Lower lobe of right lung (tissue), 2 donors: ENCODE data around the gene MRTFA. TPM values are rescaled to one million over a fixed set of nuclear protein-coding genes. Genes with fewer than 3 reads are reported as not detected.

Experiments used
- ATAC-seq, 2 donors: fragments of 200-7000 bp; cut with Tn5 transposase; one replicate each; pipeline ENCODE4 v1.9.1; 2020 to 2022; ENCODE audit warnings: mild to moderate bottlenecking in 2 of 2, moderate library complexity in 2 of 2
- DNase-seq: peaks from one replicate; pipeline ENCODE4 v3.0.0-alpha.2; 2020
- H3K27ac ChIP-seq: fragments of 200-600 bp; one replicate; pipeline ENCODE4 v1.8.0; 2022
- H3K27me3 ChIP-seq: fragments of 200-600 bp; one replicate; pipeline ENCODE4 v1.8.0; 2022; ENCODE audit warnings: low read depth
- H3K36me3 ChIP-seq: fragments of 200-600 bp; one replicate; pipeline ENCODE4 v1.8.0; 2022; ENCODE audit warnings: mild to moderate bottlenecking
- H3K4me1 ChIP-seq: fragments of 200-600 bp; one replicate; pipeline ENCODE4 v1.8.0; 2022
- H3K4me3 ChIP-seq: fragments of 200-600 bp; one replicate; pipeline ENCODE4 v1.8.0; 2022; ENCODE audit warnings: mild to moderate bottlenecking
- H3K9me3 ChIP-seq: fragments of 200-600 bp; one replicate; pipeline ENCODE4 v1.8.0; 2022
- intact Hi-C: fragments of 100-400 bp; cut with DNase I; formaldehyde crosslinking; loops from one replicate; pipeline ENCODE4 v1.11.0; 2022
- total RNA-seq: library from RNA; stranded (reverse); fragmentation: NEBNext Ultra II Directional; extraction: Animal tissue kit (Norgen Biotek cat#: 25700); gene quantifications from one replicate; pipeline ENCODE4 v1.2.1, GENCODE V29; 2021
- TF ChIP-seq, protein P1 (sequence below): fragments of 200-600 bp; IDR thresholded peaks from one replicate; pipeline ENCODE4 v1.8.0; 2022; ENCODE audit warnings: antibody characterized with exemption, mild to moderate bottlenecking
- donor health status: DM: no; HTN: yes; CAD: no; lungs with severe emphysema.

Gene MRTFA
- total RNA-seq, 1 donor from 2014 or later: 54.2 TPM

- no peak for DNase-seq
- Histone ChIP-seq H3K36me3 (no peaks in the 10 kb centered on the region), H3K27me3 (no peaks in the 10 kb centered on the region), H3K4me1 (peaks cover 49% of the 10 kb centered on the region), H3K4me3 (no peak overlapping the region), H3K9me3 (no peaks in the 10 kb centered on the region), H3K27ac (no peak overlapping the region)
- TF ChIP-seq, protein P1, sequence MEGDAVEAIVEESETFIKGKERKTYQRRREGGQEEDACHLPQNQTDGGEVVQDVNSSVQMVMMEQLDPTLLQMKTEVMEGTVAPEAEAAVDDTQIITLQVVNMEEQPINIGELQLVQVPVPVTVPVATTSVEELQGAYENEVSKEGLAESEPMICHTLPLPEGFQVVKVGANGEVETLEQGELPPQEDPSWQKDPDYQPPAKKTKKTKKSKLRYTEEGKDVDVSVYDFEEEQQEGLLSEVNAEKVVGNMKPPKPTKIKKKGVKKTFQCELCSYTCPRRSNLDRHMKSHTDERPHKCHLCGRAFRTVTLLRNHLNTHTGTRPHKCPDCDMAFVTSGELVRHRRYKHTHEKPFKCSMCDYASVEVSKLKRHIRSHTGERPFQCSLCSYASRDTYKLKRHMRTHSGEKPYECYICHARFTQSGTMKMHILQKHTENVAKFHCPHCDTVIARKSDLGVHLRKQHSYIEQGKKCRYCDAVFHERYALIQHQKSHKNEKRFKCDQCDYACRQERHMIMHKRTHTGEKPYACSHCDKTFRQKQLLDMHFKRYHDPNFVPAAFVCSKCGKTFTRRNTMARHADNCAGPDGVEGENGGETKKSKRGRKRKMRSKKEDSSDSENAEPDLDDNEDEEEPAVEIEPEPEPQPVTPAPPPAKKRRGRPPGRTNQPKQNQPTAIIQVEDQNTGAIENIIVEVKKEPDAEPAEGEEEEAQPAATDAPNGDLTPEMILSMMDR: no peak
- peak; percentile 34 to 60 for ATAC-seq
- intact Hi-C loops: no loop called here
Observed at GRCh38 chr22:40482391-40482790, 154.1 kb downstream of the MRTFA start.

DNA sequence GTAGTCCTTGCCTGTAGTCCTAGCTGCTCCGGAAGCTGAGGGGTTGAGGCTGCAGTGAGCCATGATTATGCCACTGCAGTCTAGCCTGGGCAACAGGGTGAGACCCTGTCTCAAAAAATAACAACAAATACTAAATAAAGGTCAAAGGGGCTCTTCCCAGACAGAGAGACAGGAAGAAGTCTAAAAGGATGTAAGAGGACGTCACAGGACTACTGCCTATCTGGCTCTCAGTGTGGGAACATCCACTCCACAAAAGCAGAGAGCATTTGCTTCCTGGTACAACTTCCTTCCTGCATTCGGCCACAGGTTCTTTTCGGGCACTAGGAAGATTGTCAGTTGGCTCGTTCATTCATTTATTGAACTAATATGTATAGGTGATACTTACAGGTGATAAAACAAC is 155.5 kb downstream of the MRTFA start:
- no peaks in the 10 kb centered on the region for H3K27me3 ChIP-seq
- H3K36me3 ChIP-seq: no peaks in the 10 kb centered on the region
- H3K9me3 ChIP-seq: no peaks in the 10 kb centered on the region
- TF ChIP-seq, protein P1: no peak
- DNase-seq: no peak
- no peak overlapping the region for H3K4me3 ChIP-seq
- intact Hi-C loops: no loop called here
- peak in 1 of 2 donors; percentile 43 for ATAC-seq
- peaks cover 36% of the 10 kb centered on the region for H3K4me1 ChIP-seq
- no peak overlapping the region for H3K27ac ChIP-seq

- DNase-seq: no peak
- TF ChIP-seq, protein P1: no peak
- no peak for ATAC-seq
- H3K4me1 ChIP-seq: peaks cover 26% of the 10 kb centered on the region
- no peak overlapping the region for H3K4me3 ChIP-seq
- no peaks in the 10 kb centered on the region for H3K9me3 ChIP-seq
- no peak overlapping the region for H3K27ac ChIP-seq
- intact Hi-C loops: no loop called here
- no peaks in the 10 kb centered on the region for H3K27me3 ChIP-seq
- no peaks in the 10 kb centered on the region for H3K36me3 ChIP-seq
Observed at GRCh38 chr22:40479887-40480538, 156.5 kb downstream of the MRTFA start.

DNA sequence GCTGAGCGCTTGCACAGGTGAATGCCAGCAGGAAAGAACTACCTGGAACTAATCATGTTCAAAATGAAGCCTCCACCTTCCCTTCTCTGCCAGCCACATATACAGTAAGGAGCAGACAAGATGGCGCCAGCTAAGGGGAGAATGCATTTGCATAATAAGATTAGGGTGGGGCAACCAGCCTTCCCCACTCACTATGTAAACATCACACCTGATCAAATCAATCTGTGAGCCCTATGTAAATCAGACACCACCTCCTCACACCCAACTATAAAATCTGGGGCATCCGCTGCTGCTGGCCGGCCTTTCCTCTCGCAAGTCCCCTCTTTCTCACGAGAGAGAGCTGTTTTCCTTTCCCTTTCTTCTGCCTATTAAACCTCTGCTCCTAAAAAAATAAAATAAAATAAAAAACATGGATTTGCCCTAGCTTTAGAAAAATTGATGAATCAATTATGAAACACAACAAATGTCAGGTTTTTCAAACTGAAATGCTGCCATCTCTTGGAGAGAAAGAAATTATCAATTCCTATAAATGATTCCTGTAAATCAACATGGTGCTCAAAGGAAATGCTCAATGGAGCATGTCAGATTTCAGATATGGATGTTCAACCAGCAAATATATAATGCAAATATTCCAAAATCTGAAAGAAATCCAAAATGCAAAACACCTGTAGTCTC is 157.3 kb downstream of the MRTFA start:
- H3K4me1 ChIP-seq: peaks cover 23% of the 10 kb centered on the region
- no peaks in the 10 kb centered on the region for H3K27me3 ChIP-seq
- DNase-seq: no peak
- no peaks in the 10 kb centered on the region for H3K9me3 ChIP-seq
- TF ChIP-seq, protein P1: no peak
- no peaks in the 10 kb centered on the region for H3K36me3 ChIP-seq
- intact Hi-C loops: no loop called here
- H3K4me3 ChIP-seq: no peak overlapping the region
- ATAC-seq: no peak
- no peak overlapping the region for H3K27ac ChIP-seq

GRCh38 chr22:40478338-40479125 is 158.0 kb downstream of the MRTFA start:
- Histone ChIP-seq H3K4me3 (no peak overlapping the region), H3K36me3 (no peaks in the 10 kb centered on the region), H3K9me3 (no peaks in the 10 kb centered on the region), H3K27me3 (no peaks in the 10 kb centered on the region), H3K4me1 (peaks cover 23% of the 10 kb centered on the region), H3K27ac (no peak overlapping the region)
- TF ChIP-seq, protein P1: no peak
- ATAC-seq (no peak), DNase-seq (no peak)
- intact Hi-C loops: no loop called here
